Superior temporal gyrus (tissue), 1 donor: ENCODE data around the gene DNPEP.
A peak's percentile ranks its signal among the peaks of the same experiment; 100 is the strongest.

ENCODE experiments used
- DNase-seq: peaks from one replicate; pipeline ENCODE4 v3.0.0-alpha.2; 2016; ENCODE audit errors: extremely low spot score

Gene DNPEP

DNA sequence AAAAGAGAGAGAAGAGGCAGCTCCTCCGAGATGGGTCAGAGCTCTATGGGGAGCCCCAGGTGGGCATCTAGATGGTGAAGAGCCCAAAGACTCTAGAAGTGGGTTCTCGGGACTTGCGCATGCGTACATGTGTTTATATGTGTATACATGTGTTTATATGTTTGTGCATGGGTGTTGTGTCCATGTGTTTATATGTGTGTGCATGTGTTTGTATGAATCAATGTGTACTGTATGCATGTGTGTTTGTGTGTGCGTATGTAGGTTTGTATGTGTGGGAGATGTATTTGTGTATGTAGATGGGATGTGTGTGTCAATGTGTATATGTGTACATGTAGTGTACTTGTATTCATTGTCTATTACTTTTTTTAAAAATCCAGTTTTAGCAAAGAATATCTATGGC is 25.6 kb downstream of the DNPEP start:
- no peak for DNase-seq

- no peak for DNase-seq
Measured at GRCh38 chr2:219358170-219359075, 29.3 kb downstream of the DNPEP start.

DNA sequence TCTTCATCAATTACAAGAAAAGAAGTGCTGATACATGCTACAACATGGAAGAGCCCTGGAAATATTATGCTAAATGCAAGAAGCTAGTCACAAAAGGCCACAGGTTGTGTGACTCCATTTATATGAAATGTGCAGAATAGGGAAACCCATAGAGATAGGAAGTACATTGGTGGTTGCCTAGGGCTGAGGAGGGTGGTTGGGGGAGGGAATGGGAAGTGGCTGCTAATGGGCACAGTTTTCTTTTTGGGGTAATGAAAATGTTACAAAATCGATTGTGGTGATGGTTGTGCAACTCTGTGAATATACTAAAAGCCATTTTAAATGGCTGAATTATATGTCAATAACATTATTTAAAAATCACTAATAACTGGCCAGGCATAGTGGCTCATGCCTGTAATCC is 30.9 kb downstream of the DNPEP start:
- no peak for DNase-seq

- DNase-seq: no peak
Measured at GRCh38 chr2:219354582-219354981, 33.1 kb downstream of the DNPEP start.

DNA sequence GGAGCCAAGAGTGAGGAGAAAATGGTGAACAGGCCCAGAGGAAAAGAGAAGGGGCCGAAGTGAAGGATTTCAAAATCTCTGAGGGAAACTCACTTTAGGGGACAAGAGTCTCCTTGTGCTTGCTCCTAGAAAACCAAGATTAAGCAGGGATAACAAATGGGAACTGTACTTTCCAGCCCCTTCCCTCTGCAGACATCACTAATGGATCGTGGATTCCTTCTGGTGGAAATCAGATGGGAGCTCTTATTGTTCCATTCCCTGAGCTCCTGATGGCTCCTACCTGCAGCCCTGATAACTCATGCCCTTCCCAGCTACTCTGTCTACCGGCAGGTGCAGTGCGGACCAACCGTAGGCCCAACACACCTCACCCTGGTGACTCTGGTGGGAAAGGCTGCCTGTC is 34.6 kb downstream of the DNPEP start:
- DNase-seq: no peak

GRCh38 chr2:219352448-219353023 is 35.2 kb downstream of the DNPEP start:
- peak; percentile 89 for DNase-seq

GRCh38 chr2:219350710-219351221 is 36.9 kb downstream of the DNPEP start:
- no peak for DNase-seq

- no peak for DNase-seq
Measured at GRCh38 chr2:219350215-219350614, 37.5 kb downstream of the DNPEP start.

DNA sequence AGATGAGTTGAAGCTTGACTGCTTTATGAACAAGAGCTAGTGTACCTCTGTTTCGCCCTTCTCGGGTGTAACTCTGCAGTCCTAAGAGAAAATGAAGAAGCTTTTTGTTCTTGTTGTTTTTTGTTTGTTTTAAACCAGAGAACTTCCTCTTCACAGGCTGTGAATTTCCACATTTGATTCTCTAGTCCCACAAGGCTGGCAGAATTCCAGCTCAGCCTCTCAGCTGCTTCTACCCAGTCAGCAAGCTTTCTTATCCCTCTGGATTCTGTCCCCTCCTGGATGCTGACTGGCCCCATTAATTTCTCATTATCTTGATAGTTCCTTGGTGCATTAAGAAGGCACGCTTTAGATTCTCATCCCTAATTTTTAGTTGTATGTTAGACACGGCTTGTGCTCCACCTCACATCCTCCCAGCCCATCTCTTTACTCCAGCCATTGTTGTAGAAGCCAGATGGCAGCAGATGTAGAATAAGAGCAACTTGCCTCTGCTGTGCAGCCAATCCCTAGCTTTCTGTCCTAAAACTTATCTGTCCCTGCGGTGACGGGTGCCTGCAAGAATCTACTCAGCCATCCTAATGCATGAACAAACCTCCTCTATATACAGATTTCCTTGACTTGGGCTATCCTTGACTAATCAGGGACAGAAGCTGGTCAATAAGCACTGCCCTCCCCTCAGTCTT is 42.8 kb downstream of the DNPEP start:
- peak; percentile 82 for DNase-seq

GRCh38 chr2:219335373-219335786 is 52.3 kb downstream of the DNPEP start:
- DNase-seq: no peak

- no peak for DNase-seq
Measured at GRCh38 chr2:219334076-219334475, 53.6 kb downstream of the DNPEP start.

GRCh38 chr2:219332542-219332941 is 55.2 kb downstream of the DNPEP start, which contains the start of gene RESP18:
TSS of gene RESP18 (minus strand) at chr2:219332744.
- DNase-seq: no peak

DNA sequence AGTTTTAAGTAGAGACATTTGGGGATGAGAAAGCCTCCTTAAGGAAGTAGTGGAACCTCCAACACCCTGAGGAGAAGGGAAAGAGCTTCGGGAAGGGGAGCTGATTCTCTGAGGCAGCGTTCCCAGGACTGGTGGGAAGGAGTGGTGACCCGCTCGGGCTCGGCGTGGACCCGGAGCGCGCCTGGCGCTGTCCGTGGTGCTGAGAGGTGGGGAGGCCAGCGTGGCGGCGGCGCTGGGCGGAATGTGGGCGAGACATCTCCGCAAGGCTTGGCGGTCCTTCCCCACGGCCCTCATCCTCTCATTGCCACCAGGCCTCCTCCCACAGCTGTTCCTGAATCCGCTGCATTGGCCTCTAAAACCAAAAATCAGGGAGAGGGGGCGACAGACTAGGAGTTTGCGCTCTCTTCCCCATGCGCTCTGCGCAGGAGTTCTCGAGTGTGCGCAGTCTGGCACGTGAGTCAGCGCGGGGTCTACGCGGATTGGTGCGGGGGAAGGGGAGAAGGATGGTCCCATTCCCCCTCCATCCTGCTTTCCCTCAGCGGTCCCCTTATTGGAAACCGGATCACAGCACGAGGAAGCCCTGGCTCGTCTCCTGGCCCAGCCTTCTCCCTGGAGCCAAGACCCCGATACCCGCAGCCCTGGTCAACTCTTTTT is 56.0 kb downstream of the DNPEP start:
- no peak for DNase-seq

DNA sequence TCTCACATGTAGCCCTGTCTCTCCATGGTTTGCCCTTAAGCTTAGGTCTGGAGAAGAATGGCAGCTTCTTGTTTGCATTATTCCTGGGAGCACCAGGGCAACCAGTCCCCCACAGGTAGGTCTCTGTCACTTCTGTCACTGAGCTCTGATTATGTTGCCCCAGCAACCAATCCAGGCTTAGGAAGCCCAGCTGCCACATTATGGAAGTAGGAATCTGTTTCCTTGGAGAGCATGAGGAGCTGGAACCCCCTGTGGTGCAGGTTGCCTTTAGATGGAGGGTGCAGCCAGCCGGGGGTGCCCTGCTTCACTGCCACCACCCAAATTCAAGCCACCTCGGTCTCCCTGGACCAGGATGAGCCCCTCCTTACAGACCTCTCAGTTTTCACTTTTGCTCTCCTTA is 60.0 kb downstream of the DNPEP start:
- DNase-seq: no peak

- no peak for DNase-seq
Measured at GRCh38 chr2:219325657-219326315, 61.9 kb downstream of the DNPEP start.

DNA sequence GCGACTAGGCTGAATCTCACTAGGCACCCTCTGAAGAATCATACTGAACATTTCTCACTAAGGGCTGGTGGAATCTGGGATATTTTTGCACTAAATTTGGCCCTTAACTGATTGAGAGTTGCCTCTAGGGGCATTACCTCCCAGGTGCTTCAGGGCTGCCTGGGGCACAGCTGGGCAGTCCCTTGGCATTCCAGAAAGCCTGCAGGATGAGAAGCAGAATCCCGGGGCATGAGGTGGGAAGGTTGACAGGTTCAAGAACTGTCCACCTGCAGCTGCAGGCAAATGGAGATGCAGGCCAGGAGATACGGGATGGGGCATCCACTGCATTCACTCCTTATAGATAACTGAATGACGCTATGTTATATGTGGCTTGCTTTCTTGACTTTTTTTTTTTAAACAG is 62.6 kb downstream of the DNPEP start:
- no peak for DNase-seq

DNA sequence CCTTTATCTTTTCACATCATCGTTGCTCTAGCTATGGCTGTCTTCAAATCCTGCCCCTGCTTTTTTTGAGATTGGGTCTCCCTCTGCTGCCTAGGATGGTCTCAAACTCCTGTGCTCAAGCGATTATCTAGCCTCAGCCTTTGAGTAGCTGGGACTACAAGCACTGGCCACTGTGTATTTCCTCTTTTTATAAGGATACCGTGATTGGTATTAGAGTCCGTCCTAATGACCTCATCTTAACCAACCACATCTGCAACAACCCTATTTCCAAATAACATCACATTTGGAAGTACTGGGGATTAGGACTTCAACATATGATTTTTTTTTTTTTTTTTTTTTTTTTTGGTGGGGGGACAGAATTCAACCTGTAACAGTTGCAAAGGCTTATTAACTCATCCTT is 64.3 kb downstream of the DNPEP start:
- no peak for DNase-seq
